ENCODE results near the gene KRT12. TPM values are rescaled to one million over a fixed set of nuclear protein-coding genes. Genes with fewer than 3 reads are reported as not detected.

The KRT12 gene
- total and polyA plus RNA-seq, 5 donors = not detected

DNA sequence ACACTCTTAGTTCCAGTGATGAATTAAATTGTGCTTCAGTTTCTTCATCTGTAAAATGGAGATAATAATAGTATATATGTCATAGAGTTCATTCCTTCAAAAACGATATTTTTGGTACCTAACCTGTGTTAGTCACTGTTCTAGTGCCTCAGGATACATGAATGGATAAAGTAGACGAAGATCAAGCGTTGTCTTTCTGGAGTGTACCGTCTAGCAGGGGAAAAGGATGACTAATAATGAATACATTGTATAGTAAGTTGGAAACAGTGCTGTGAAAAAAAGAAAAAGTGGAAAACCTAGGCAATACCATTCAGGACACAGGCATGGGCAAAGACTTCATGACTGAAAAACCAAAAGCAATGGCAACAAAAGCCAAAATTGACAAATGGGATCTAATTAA lies 53.2 kb downstream of the KRT12 start:
- intact Hi-C loops (cut with DNase I) = no loop called here
- no peak for ATAC-seq
- Histone ChIP-seq H3K4me3 (ENCODE audit: low read length) (no peak overlapping the region), H3K27ac (ENCODE audit: low read length) (no peak overlapping the region), H3K27me3 (ENCODE audit: control insufficient read depth, insufficient read depth) (no peaks in the 10 kb centered on the region), H3K9me3 (ENCODE audit: control insufficient read depth, low read length) (no peaks in the 10 kb centered on the region), H3K4me1 (ENCODE audit: control insufficient read depth, insufficient read depth, low read length) (peaks cover 4% of the 10 kb centered on the region)
- WGBS = 71% methylated on average over 4 of the region's 4 CpGs
- DNase-seq = no peak

DNA sequence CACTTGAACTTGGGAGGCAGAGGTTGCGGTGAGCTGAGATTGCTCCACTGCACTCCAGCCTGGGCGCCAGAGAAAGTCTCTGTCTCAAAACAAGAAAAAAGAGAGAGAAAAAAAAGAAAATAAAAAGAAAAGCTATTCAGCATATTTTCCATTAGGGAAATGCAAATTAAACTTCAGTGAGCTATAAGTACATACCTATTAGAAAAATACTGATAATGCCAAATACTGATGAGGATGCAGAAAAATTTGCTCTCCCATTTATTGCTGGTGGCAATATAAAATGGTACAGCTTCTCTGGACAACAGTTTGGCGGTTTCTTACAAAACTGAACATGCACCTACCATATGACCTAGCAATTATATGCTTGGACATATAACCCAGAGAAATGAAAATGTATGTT lies 54.4 kb downstream of the KRT12 start:
- intact Hi-C loops (cut with DNase I) = no loop called here
- no peaks in the 10 kb centered on the region for H3K9me3 ChIP-seq (ENCODE audit: control insufficient read depth, low read length)
- H3K4me3 ChIP-seq (ENCODE audit: low read length) = no peak overlapping the region
- 84% methylated on average over 3 of the region's 3 CpGs for WGBS
- no peak for DNase-seq
- no peak for ATAC-seq
- H3K4me1 ChIP-seq (ENCODE audit: control insufficient read depth, insufficient read depth, low read length) = peaks cover 4% of the 10 kb centered on the region
- no peaks in the 10 kb centered on the region for H3K27me3 ChIP-seq (ENCODE audit: control insufficient read depth, insufficient read depth)
- H3K27ac ChIP-seq (ENCODE audit: low read length) = no peak overlapping the region

Other genes with a start within 250 kb of the KRT12 start
- gene SMARCE1, start 219.4 kb downstream of the KRT12 start, total RNA-seq = 10 to 100 TPM; 69.2 to 72.0 (median 71.4) TPM
- gene SMARCE1, start 219.4 kb downstream of the KRT12 start, polyA plus RNA-seq = 51.8 TPM
- 1 to 10 TPM in 1 of 4 donors, under 1 TPM in 3; 0.45 to 1.4 (median 0.58) TPM for gene KRT222, start 202.0 kb downstream of the KRT12 start, total RNA-seq
- 1.5 TPM for gene KRT222, start 202.0 kb downstream of the KRT12 start, polyA plus RNA-seq
- not detected for gene KRT24, start 163.5 kb downstream of the KRT12 start, total RNA-seq
- gene KRT24, start 163.5 kb downstream of the KRT12 start, polyA plus RNA-seq = 0.16 TPM
- gene KRT25, start 111.9 kb downstream of the KRT12 start, total RNA-seq = not detected
- gene KRT25, start 111.9 kb downstream of the KRT12 start, polyA plus RNA-seq = not detected
- not detected for gene KRT26, start 95.0 kb downstream of the KRT12 start, total RNA-seq
- gene KRT26, start 95.0 kb downstream of the KRT12 start, polyA plus RNA-seq = not detected
- under 1 TPM in 1 of 4 donors, not detected in 3; 0.21 TPM for gene KRT27, start 84.7 kb downstream of the KRT12 start, total RNA-seq
- gene KRT27, start 84.7 kb downstream of the KRT12 start, polyA plus RNA-seq = 0.43 TPM
- gene KRT28, start 67.3 kb downstream of the KRT12 start, total RNA-seq = not detected
- gene KRT28, start 67.3 kb downstream of the KRT12 start, polyA plus RNA-seq = not detected
- 10 to 100 TPM; 65.8 to 79.5 (median 74.0) TPM for gene KRT10, start 44.6 kb downstream of the KRT12 start, total RNA-seq
- 71.8 TPM for gene KRT10, start 44.6 kb downstream of the KRT12 start, polyA plus RNA-seq
- not detected for gene KRT20, start 18.0 kb upstream of the KRT12 start, total RNA-seq
- gene KRT20, start 18.0 kb upstream of the KRT12 start, polyA plus RNA-seq = 0.14 TPM
- gene KRT23, start 70.4 kb upstream of the KRT12 start, total RNA-seq = not detected
- gene KRT23, start 70.4 kb upstream of the KRT12 start, polyA plus RNA-seq = not detected
- gene KRT39, start 99.7 kb upstream of the KRT12 start, total RNA-seq = not detected
- gene KRT39, start 99.7 kb upstream of the KRT12 start, polyA plus RNA-seq = not detected
- not detected for gene KRT40, start 117.1 kb upstream of the KRT12 start, total RNA-seq
- gene KRT40, start 117.1 kb upstream of the KRT12 start, polyA plus RNA-seq = not detected
- not detected for gene KRTAP3-3, start 126.9 kb upstream of the KRT12 start, total RNA-seq
- not detected for gene KRTAP3-3, start 126.9 kb upstream of the KRT12 start, polyA plus RNA-seq
- gene KRTAP3-2, start 132.7 kb upstream of the KRT12 start, total RNA-seq = not detected
- not detected for gene KRTAP3-2, start 132.7 kb upstream of the KRT12 start, polyA plus RNA-seq
- not detected for gene KRTAP3-1, start 141.9 kb upstream of the KRT12 start, total RNA-seq
- not detected for gene KRTAP3-1, start 141.9 kb upstream of the KRT12 start, polyA plus RNA-seq
- gene KRTAP1-5, start 160.0 kb upstream of the KRT12 start, total RNA-seq = not detected
- not detected for gene KRTAP1-5, start 160.0 kb upstream of the KRT12 start, polyA plus RNA-seq
- not detected for gene KRTAP1-4, start 163.0 kb upstream of the KRT12 start, total RNA-seq
- not detected for gene KRTAP1-4, start 163.0 kb upstream of the KRT12 start, polyA plus RNA-seq
- not detected for gene KRTAP1-3, start 167.7 kb upstream of the KRT12 start, total RNA-seq
- gene KRTAP1-3, start 167.7 kb upstream of the KRT12 start, polyA plus RNA-seq = not detected
- gene KRTAP1-1, start 174.2 kb upstream of the KRT12 start, total RNA-seq = not detected
- gene KRTAP1-1, start 174.2 kb upstream of the KRT12 start, polyA plus RNA-seq = not detected
- gene KRTAP2-1, start 180.1 kb upstream of the KRT12 start, total RNA-seq = not detected
- not detected for gene KRTAP2-1, start 180.1 kb upstream of the KRT12 start, polyA plus RNA-seq
- gene KRTAP2-2, start 188.0 kb upstream of the KRT12 start, total RNA-seq = not detected
- gene KRTAP2-2, start 188.0 kb upstream of the KRT12 start, polyA plus RNA-seq = not detected
- gene KRTAP2-3, start 192.9 kb upstream of the KRT12 start, total RNA-seq = not detected
- not detected for gene KRTAP2-3, start 192.9 kb upstream of the KRT12 start, polyA plus RNA-seq
- gene KRTAP2-4, start 198.7 kb upstream of the KRT12 start, total RNA-seq = not detected
- not detected for gene KRTAP2-4, start 198.7 kb upstream of the KRT12 start, polyA plus RNA-seq
- gene KRTAP4-7, start 216.9 kb upstream of the KRT12 start, total RNA-seq = not detected
- not detected for gene KRTAP4-7, start 216.9 kb upstream of the KRT12 start, polyA plus RNA-seq
- not detected for gene KRTAP4-8, start 230.9 kb upstream of the KRT12 start, total RNA-seq
- gene KRTAP4-8, start 230.9 kb upstream of the KRT12 start, polyA plus RNA-seq = not detected
- not detected for gene KRTAP4-16, start 235.0 kb upstream of the KRT12 start, total RNA-seq
- not detected for gene KRTAP4-16, start 235.0 kb upstream of the KRT12 start, polyA plus RNA-seq
- gene KRTAP4-9, start 238.2 kb upstream of the KRT12 start, total RNA-seq = not detected
- gene KRTAP4-9, start 238.2 kb upstream of the KRT12 start, polyA plus RNA-seq = not detected

Data from right cardiac atrium (tissue), 5 donors.